Measurements from ENCODE around the gene ATP1A2. TPM values are rescaled to one million over a fixed set of nuclear protein-coding genes. Genes with fewer than 3 reads are reported as not detected.

Gene ATP1A2
- total and polyA plus RNA-seq, 2 of the 8 experiments (the other 6 are each of a cell fraction or from before 2014, with no cell fraction given), result 39.7 to 40.8 TPM

- TF ChIP-seq CHD7 (IDR thresholded peaks at IDR 0.05; ENCODE audit: insufficient replicate concordance, low read length), result no peak
- no peak for TF ChIP-seq MAFK (IDR thresholded peaks at IDR 0.05; ENCODE audit: low read depth, low read length)
- TF ChIP-seq CTBP2 (IDR thresholded peaks at IDR 0.05; ENCODE audit: borderline replicate concordance, insufficient read depth, insufficient read length, low read length), result no peak
Observed at GRCh38 chr1:160171354-160171753, 55.8 kb downstream of the ATP1A2 start (continued).
